Measurements from ENCODE around the gene FAM20C. TPM values are rescaled to one million over a fixed set of nuclear protein-coding genes. Genes with fewer than 3 reads are reported as not detected.

The FAM20C gene
- total RNA-seq (2022; extraction: Qiagen RNA extraction) = 33.8 to 48.3 TPM (median 45.2 TPM) in 5 replicates

DNA sequence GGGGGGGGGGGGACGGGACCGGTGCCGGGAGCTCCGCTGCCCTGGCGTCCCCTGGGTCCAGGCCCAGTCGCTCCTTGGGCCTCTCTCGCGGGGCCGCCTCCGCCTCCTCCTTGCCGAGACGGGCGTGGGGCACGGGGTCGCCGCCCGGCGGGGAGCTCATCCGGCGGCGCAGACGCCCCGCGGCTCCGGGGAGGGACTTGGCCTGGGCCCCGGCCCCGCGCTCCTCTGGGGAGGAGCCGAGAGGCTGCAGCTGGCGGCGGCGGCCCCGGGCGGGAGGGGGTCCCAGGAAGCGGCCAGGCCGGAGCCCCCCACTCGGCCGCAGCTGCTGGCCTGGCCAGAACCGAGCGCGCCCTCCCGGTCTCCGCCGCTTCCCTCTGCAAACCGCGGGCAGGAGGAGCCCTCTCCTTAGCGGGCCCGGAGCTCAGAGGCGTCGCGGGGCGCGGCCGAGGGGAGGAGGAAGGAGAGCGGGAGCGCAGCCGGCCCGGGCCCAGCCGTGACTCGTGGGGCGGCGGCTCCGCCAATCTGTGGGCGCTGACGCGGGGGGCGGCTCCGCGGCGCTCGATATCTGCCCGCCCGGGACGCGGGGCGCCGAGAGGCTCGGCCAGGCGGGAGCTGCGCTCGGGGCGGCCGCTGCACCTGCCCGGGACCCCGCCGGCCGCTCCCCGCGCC, at the start of gene FAM20C:
Gene FAM20C (plus strand): TSS at position 591 of the 669 bp plus-strand sequence. CDS start 629 bp downstream, outside the sequence.

DNA sequence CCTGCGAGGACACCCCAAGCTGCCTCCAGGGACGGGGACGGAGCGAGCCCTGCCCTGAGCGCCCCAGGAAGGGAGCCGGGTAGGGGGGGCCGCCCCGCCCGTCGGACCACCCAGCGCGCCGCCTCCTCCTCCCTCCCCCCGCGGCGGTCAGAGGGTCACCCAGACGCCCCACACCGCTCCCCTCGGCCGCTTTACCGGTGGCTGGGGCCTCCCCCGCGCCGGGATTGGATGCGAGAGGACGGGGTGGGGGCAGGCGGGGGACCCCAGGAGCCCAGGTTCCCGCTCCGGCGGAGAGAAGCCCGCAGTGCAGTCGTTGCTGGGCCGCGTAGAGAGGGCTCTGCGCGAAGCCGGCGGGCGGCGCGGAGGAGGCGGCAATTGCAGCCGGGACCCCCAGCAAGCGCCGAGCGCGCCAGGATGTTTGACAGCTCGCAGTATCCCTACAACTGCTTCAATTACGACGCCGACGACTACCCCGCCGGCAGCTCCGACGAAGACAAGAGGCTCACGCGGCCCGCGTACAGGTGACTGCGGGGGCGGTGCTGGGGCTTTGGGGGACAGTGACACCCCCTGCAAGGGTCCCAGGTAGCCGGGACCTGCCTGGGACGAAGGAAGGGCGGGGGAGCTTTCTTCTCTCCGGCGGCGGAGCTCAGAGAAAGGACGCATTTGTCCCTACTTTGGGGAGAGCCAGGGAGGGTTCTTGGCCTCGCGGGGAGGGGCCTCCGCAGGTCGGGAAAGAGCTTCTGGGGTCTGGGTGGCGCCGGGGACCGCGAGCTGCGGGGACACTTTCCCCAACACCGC, 97.6 kb downstream of the FAM20C start, which contains the start of gene FOXL3:
Gene FOXL3 (plus strand): TSS at position 415 of the 798 bp plus-strand sequence. CDS start 0 bp downstream, at position 415.

Other genes with a start within 250 kb of the FAM20C start
- not detected in 5 replicates for gene FOXL3, start 97.6 kb downstream of the FAM20C start, total RNA-seq (2022; extraction: Qiagen RNA extraction)